K562 (cell line): Measurements from ENCODE around the gene NUFIP1. TPM values are rescaled to one million over a fixed set of nuclear protein-coding genes. Genes with fewer than 3 reads are reported as not detected.

Experiments
- ARNT ChIP-seq, 2 experiments: fragments of 450-650 bp; IDR thresholded peaks; 2 replicates each; pipeline ENCODE4 v1.6.1; 2016; ENCODE audit warnings: mild to moderate bottlenecking in 1 of 2
- OTX1 ChIP-seq: fragments of 450-650 bp; formaldehyde crosslinking; IDR thresholded peaks from 2 replicates; pipeline ENCODE4 v1.4.0; 2022; ENCODE audit warnings: mild to moderate bottlenecking
- YY1 ChIP-seq, 3 experiments: IDR thresholded peaks; 2 replicates each; pipeline ENCODE4 v1.6.1; 2011; ENCODE audit warnings: low read length in 2 of 3, mild to moderate bottlenecking in 2 of 3, moderate library complexity in 2 of 3, borderline replicate concordance in 1 of 3, control low read depth in 1 of 3, low read depth in 1 of 3; ENCODE audit not compliant: insufficient read depth in 3 of 3, insufficient replicate concordance in 2 of 3, control insufficient read depth in 1 of 3, insufficient read length in 1 of 3; ENCODE audit errors: extremely low read depth in 1 of 3
- ZNF444 ChIP-seq: fragments of 250-450 bp; sonication (Bioruptor Pico); IDR thresholded peaks from 2 replicates; pipeline ENCODE4 v1.4.0; 2020; ENCODE audit warnings: mild to moderate bottlenecking, moderate library complexity
- polyA plus RNA-seq, 8 experiments: library from polyadenylated mRNA; depleted of rRNA in 4 of 8; stranded (reverse) in 5 of 8; unstranded in 3 of 8; fragments of >200 nt; fragmentation: Nextera tagmentation in 2 of 8; fragmentation: Illumina TruSeq in 1 of 8; extraction: Ambion mirVana in 2 of 8; extraction: Trizol in 1 of 8; gene quantifications; 2 replicates each; pipeline versions ENCODE4 v1.2.1 to v1.2.3, GENCODE V29; 2011 to 2014; ENCODE audit warnings: inconsistent platforms in 1 of 8, missing spikeins in 1 of 8
- total RNA-seq, 7 experiments: library from RNA; depleted of rRNA in 6 of 7; stranded (reverse); fragments of >200 nt in 6 of 7; fragmentation: Illumina TruSeq in 2 of 7; extraction: Trizol in 2 of 7; gene quantifications; 2 replicates each; pipeline versions ENCODE4 v1.2.1 to v1.2.3, GENCODE V29; 2011 to 2021; ENCODE audit warnings: low replicate concordance in 1 of 7
- TF ChIP-seq, protein P1 (sequence below): sonication (generic); formaldehyde crosslinking; IDR thresholded peaks from 2 replicates; pipeline ENCODE4 v1.8.1; 2023; ENCODE audit warnings: mild to moderate bottlenecking, missing genetic modification reagents
- TF ChIP-seq, protein P2 (sequence below): sonication (generic); formaldehyde crosslinking; IDR thresholded peaks from 2 replicates; pipeline ENCODE4 v1.8.0; 2023; ENCODE audit warnings: mild to moderate bottlenecking, missing genetic modification reagents

The NUFIP1 gene
- total and polyA plus RNA-seq, 9 of the 15 experiments (the other 6 are each of a cell fraction or from before 2014, with no cell fraction given) = 2.6 to 9.7 (median 4.1) TPM

DNA sequence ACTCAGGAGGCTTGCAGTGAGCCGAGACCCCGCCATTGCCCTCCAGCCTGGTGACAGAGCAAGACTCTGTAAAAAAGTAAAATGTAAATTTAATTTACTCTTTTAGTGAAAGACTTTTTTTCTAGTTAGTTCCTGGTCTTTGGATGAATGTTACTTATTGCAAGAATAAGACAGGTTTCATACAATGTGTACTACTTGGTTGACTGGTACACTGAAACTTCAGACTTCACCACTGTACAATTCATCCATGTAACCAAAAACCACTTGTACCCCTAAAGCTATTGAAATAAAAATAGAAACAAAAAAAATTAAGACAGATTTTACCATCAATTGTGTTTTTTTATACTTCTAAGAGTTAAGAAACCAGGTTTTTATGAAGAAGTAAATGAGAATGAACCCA, 35.6 kb upstream of the NUFIP1 start (continued):
- TF ChIP-seq YY1 (IDR thresholded peaks at IDR 0.05; ENCODE audit: borderline replicate concordance in 1 of 3, control insufficient read depth in 1 of 3, extremely low read depth in 1 of 3, insufficient read depth in 3 of 3, insufficient read length in 1 of 3, insufficient replicate concordance in 2 of 3, low read depth in 1 of 3, low read length in 2 of 3) (no peak), ZNF444 (CRISPR knock-in tag) (no peak), ARNT (IDR thresholded peaks at IDR 0.05) (no peak), OTX1 (CRISPR knock-in tag) (no peak)
- TF ChIP-seq, protein P1, sequence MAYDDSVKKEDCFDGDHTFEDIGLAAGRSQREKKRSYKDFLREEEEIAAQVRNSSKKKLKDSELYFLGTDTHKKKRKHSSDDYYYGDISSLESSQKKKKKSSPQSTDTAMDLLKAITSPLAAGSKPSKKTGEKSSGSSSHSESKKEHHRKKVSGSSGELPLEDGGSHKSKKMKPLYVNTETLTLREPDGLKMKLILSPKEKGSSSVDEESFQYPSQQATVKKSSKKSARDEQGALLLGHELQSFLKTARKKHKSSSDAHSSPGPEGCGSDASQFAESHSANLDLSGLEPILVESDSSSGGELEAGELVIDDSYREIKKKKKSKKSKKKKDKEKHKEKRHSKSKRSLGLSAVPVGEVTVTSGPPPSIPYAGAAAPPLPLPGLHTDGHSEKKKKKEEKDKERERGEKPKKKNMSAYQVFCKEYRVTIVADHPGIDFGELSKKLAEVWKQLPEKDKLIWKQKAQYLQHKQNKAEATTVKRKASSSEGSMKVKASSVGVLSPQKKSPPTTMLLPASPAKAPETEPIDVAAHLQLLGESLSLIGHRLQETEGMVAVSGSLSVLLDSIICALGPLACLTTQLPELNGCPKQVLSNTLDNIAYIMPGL = no peak
- TF ChIP-seq, protein P2, sequence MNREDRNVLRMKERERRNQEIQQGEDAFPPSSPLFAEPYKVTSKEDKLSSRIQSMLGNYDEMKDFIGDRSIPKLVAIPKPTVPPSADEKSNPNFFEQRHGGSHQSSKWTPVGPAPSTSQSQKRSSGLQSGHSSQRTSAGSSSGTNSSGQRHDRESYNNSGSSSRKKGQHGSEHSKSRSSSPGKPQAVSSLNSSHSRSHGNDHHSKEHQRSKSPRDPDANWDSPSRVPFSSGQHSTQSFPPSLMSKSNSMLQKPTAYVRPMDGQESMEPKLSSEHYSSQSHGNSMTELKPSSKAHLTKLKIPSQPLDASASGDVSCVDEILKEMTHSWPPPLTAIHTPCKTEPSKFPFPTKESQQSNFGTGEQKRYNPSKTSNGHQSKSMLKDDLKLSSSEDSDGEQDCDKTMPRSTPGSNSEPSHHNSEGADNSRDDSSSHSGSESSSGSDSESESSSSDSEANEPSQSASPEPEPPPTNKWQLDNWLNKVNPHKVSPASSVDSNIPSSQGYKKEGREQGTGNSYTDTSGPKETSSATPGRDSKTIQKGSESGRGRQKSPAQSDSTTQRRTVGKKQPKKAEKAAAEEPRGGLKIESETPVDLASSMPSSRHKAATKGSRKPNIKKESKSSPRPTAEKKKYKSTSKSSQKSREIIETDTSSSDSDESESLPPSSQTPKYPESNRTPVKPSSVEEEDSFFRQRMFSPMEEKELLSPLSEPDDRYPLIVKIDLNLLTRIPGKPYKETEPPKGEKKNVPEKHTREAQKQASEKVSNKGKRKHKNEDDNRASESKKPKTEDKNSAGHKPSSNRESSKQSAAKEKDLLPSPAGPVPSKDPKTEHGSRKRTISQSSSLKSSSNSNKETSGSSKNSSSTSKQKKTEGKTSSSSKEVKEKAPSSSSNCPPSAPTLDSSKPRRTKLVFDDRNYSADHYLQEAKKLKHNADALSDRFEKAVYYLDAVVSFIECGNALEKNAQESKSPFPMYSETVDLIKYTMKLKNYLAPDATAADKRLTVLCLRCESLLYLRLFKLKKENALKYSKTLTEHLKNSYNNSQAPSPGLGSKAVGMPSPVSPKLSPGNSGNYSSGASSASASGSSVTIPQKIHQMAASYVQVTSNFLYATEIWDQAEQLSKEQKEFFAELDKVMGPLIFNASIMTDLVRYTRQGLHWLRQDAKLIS (CRISPR knock-in tag) = no peak
